ENCODE results near the gene CDYL2.

DNA sequence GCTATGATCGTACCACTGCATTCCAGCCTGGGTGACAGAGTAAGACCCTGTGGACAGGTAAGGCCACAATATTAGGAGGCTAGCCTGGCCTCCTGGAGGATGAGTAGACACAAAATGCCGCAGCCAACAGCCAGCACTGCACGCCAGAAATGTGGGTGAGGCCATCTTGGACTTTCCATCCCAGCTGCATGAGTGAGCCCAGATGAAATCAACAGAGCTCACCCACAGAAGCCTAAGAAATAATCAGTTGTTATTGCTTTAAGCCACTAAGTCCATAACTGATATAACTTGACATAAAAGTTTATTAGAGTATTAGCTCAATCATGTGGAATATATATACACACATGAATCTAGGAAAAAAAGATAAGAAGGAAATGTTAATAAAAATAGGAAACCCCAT, 101.7 kb downstream of the CDYL2 start:
- TF ChIP-seq ESRRG (CRISPR knock-in tag; IDR thresholded peaks at IDR 0.05) (no peak), RARB (CRISPR knock-in tag; IDR thresholded peaks at IDR 0.05) (no peak), ISL1 (CRISPR knock-in tag; IDR thresholded peaks at IDR 0.05) (no peak), PATZ1 (CRISPR knock-in tag; IDR thresholded peaks at IDR 0.05; ENCODE audit: borderline replicate concordance) (no peak), TSHZ2 (CRISPR knock-in tag; IDR thresholded peaks at IDR 0.05) (no peak)
- TF ChIP-seq, protein P1, sequence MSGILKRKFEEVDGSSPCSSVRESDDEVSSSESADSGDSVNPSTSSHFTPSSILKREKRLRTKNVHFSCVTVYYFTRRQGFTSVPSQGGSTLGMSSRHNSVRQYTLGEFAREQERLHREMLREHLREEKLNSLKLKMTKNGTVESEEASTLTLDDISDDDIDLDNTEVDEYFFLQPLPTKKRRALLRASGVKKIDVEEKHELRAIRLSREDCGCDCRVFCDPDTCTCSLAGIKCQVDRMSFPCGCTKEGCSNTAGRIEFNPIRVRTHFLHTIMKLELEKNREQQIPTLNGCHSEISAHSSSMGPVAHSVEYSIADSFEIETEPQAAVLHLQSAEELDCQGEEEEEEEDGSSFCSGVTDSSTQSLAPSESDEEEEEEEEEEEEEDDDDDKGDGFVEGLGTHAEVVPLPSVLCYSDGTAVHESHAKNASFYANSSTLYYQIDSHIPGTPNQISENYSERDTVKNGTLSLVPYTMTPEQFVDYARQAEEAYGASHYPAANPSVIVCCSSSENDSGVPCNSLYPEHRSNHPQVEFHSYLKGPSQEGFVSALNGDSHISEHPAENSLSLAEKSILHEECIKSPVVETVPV (CRISPR knock-in tag; IDR thresholded peaks at IDR 0.05) = no peak

Data from SK-N-SH treated with all-trans-retinoic acid at 6 μM for 48 hours (cell line).